Testis (tissue), 2 donors: ENCODE data around the gene STIM2.

Experiments
- POLR2A ChIP-seq: fragments of 450-650 bp; IDR thresholded peaks from one replicate; pipeline ENCODE4 v1.6.1; 2017; ENCODE audit warnings: antibody characterized with exemption, mild to moderate bottlenecking, moderate library complexity
- TF ChIP-seq, protein P1 (sequence below), 3 experiments: fragments of 450-650 bp in 2 of 3; fragments of 200-600 bp in 1 of 3; sonication (generic) in 1 of 3; IDR thresholded peaks; one replicate each; pipeline ENCODE4 v1.5.1; 2016 to 2019; ENCODE audit warnings: antibody characterized with exemption in 3 of 3, mild to moderate bottlenecking in 2 of 3, moderate library complexity in 1 of 3

DNA sequence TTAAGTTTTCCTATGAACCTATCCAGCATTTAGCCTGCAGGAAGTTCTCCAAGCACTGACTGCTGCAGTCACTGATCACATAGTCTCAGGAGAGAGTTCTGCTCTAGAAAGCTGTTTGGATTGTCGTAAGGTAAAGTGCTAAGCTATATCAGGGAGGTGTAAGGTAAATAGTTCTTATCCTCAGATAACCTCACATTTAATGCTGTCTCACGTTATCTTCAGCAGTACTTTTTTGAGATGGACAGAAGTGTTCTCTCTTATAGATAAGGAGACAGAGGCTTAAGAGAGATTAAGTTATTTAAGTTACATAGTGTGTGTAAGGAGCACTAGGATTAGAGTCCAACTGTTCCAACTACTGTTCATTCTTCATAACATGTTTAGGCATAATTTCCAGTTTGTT is 77.9 kb downstream of the STIM2 start:
- TF ChIP-seq, protein P1, sequence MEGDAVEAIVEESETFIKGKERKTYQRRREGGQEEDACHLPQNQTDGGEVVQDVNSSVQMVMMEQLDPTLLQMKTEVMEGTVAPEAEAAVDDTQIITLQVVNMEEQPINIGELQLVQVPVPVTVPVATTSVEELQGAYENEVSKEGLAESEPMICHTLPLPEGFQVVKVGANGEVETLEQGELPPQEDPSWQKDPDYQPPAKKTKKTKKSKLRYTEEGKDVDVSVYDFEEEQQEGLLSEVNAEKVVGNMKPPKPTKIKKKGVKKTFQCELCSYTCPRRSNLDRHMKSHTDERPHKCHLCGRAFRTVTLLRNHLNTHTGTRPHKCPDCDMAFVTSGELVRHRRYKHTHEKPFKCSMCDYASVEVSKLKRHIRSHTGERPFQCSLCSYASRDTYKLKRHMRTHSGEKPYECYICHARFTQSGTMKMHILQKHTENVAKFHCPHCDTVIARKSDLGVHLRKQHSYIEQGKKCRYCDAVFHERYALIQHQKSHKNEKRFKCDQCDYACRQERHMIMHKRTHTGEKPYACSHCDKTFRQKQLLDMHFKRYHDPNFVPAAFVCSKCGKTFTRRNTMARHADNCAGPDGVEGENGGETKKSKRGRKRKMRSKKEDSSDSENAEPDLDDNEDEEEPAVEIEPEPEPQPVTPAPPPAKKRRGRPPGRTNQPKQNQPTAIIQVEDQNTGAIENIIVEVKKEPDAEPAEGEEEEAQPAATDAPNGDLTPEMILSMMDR (IDR thresholded peaks at IDR 0.05), result no peak
- TF ChIP-seq POLR2A, result no peak
